GM19452 (cell line): ENCODE measurements around the gene AFF2.
"Not testable (repeated sequence)": the region's sequence is repeated elsewhere in the genome, so short reads cannot be mapped to it uniquely, and the experiment has no call there.

Source experiments
- ATAC-seq: cut with Tn5 transposase; IDR thresholded peaks from one replicate; pipeline ENCODE4 v1.9.1; 2021; ENCODE audit not compliant: unreplicated experiment

Gene AFF2

DNA sequence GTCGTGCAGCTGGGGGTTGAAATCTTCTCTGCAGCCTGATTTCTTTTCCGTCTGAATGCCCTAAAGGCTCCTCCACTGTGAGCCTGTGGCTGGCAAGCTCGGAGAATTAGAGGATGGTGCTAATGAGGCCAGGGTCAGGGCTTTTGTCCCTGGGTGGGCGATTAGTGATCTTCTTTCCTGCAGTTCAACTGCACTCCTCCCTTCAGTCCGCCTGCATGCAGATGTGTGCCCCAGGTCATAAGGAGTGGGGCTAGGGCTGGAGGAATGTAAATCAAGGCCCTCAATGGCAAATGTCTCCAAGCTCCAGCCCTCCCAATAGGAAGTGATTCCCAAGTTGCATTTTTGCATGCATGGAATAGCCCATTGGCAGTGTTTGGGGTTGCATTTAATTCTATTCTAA, 405.0 kb downstream of the AFF2 start:
- no peak for ATAC-seq

DNA sequence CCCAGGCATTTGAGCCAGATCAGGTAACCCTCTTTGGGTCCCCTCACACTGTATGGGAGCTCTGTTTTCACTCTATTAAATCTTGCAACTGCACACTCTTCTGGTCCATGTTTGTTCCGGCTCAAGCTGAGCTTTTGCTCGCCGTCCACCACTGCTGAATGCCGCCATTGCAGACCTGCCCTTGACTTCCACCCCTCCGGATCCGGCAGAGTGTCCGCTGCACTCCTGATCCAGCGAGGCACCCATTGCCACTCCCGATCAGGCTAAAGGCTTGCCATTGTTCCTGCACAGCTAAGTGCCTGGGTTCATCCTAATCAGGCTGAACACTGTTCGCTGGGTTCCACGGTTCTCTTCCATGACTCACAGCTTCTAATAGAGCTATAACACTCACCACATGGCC, 406.2 kb downstream of the AFF2 start:
- not testable (repeated sequence) for ATAC-seq

DNA sequence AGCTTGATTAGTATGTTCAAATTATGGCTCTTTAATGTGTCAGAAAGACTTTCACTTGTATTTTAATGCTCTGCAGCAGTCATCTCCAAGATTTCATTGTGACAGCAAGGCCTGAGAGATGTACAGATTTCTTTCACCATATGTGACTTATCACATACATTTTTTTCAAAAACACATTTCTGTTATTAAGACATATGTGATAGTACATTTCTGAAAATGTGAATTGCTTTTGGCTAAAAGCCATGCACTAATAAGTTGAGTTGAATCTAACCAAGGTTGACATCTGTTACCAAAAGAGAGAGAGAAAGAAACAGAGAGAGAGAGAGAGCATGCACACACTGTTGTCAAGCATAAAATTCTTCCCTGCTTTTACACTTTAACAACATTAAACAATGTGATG, 409.3 kb downstream of the AFF2 start:
- ATAC-seq: no peak

- ATAC-seq: no peak
Observed at GRCh38 chrX:148913971-148914370, 413.6 kb downstream of the AFF2 start.

GRCh38 chrX:148914783-148915182, 414.4 kb downstream of the AFF2 start:
- ATAC-seq: peak; percentile 77

DNA sequence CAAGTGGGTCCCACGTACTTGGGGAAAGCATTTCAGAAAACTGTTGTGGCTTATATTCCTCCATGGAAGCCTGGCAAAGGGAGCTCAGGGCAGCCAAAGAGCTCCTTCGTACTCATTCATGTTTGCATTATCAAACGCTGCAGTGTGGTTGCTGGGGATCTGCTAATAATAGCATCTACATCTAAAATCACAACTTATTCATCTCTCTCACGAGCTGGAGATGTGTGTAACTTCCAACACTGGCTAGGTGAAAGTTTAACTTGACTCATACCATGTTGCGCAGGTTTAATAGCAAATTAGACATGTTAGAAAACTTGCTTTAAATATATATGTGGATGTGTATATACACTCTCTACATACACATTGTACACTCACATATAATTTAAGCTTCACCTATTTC, 415.1 kb downstream of the AFF2 start:
- ATAC-seq: peak; percentile 28

GRCh38 chrX:148917441-148917840, 417.0 kb downstream of the AFF2 start:
- ATAC-seq: no peak

- no peak for ATAC-seq
Observed at GRCh38 chrX:148923631-148924030, 423.2 kb downstream of the AFF2 start.

- ATAC-seq: no peak
Observed at GRCh38 chrX:148926371-148926770, 426.0 kb downstream of the AFF2 start.

DNA sequence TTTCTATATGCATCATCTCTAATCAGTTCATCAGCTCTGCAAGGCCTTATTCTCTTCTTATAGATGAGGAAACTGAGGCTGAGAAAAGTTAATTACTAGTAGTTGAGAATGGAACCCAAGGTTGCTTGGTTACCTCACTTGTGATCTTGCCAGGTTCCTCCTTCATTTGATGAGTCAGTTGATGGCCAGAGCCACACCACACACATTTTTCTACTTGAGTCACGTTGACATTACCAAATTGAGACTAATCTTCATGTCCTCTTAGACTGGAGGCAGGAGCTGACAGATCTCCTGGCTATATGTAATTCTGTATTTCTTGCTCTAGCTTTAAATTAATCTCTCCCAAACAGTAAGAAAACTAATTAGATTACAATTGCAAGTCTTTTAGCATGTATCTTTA, 428.4 kb downstream of the AFF2 start:
- ATAC-seq: no peak

GRCh38 chrX:148929686-148930085, 429.3 kb downstream of the AFF2 start:
- ATAC-seq: no peak

DNA sequence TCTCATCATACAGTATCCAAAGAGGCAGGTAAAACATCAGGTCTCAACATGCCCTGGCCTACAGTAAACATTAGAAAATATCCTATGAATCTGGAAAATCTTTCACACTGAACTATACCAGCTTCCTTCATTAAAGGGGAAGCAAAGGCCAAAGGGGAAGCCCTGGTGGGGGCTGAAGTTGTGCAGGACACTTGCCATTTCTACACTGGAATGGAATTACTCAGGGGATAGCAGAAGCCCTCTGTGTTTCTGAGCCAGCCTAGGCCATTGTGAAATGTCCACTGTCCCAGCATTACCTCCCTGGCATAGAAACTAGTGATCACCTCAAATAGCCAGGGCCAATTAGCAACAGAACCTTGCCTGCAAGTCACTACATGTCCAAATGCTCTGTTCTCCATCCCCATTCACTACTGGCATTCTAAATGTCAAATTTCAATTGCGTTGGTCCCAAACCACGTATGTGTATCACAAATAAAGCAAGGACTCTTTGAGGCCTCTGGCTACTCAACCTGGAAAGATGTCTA, 429.9 kb downstream of the AFF2 start:
- ATAC-seq: no peak

DNA sequence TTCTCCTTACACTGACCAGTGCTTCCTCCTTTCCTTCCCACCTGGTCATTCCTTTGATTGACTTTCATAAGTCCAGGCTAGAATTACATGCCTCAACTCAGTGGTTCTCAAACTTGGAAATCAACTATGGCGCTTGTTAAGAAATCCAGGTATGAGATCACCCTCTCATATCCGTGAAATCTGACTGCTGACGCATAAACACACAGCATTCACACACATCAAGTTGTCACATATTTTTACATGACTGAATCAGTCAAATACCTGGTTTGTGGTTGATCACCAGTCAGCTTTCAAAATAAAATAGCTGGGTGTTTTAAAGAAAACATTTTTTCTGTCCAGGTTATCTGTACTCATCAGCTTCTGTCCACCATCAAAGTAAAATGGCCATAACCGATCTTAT, 433.5 kb downstream of the AFF2 start:
- ATAC-seq: no peak

DNA sequence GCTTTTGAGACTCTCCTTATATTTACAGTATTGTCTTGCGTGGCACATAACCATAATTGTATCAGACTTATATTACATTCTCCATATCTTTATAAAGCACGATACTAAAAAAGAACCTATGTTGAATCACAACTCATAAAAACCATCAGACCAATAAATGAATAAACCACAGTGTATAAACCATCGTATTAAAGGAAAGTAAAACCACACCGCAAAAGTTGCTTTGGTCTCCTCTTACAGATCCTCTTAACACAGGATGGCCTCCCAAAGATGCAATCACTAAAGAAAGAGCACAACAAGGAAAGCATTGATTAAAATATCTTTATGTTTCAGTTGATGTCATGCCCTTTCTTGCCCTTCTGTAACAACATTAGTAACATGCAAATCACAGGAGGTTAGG, 437.9 kb downstream of the AFF2 start:
- no peak for ATAC-seq

DNA sequence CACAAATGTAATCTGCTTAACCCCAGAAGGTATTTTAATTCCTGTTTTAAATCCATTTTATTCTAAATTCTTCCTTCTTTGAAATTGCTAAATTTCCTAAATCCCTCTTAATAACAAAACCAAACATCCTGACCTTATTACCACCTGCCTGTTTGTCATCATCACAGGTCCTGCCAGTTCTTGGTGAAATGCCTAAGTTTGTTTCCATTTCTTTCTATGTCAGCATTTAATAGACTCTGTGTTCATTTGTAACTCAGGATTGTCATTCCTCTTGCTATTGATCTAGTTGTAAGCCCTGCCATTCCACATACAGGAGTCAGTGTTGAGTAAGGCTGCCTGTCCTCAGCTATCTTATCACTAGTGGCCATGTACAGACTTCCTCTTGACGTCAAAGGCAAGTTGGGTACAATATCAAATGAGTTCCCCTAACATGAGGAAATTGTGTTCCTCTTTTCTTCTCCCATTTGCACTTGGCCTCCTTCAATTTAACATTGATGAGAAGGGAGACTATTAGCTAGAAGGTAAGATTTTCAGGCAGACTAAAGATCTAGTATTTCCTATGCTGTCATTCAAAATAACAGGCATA, 440.1 kb downstream of the AFF2 start:
- no peak for ATAC-seq

DNA sequence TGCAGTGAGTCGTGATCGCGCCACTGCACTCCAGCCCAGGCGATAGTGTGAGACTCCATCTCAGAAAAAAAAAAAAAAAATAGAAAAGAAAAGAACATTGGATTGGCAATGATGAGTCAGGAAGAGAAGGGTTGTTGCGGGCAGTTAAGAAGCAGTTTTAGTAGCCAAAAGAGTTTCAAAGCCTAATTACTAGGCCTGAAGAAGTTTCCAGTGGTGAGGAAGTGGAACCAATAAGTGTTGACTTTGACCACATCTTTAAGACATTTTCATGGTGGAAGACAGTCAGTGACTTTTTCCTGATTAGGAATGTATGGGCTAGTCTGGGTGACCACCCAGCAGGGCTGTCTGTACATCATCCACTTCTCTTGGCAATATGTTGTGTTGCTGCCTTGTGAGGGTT, 442.3 kb downstream of the AFF2 start:
- no peak for ATAC-seq

GRCh38 chrX:148947399-148947975, 447.1 kb downstream of the AFF2 start:
- no peak for ATAC-seq

- no peak for ATAC-seq
Observed at GRCh38 chrX:148956352-148956751, 455.9 kb downstream of the AFF2 start.

- ATAC-seq: no peak
Observed at GRCh38 chrX:148958901-148959300, 458.5 kb downstream of the AFF2 start.

GRCh38 chrX:148960060-148960459, 459.6 kb downstream of the AFF2 start:
- ATAC-seq: no peak

DNA sequence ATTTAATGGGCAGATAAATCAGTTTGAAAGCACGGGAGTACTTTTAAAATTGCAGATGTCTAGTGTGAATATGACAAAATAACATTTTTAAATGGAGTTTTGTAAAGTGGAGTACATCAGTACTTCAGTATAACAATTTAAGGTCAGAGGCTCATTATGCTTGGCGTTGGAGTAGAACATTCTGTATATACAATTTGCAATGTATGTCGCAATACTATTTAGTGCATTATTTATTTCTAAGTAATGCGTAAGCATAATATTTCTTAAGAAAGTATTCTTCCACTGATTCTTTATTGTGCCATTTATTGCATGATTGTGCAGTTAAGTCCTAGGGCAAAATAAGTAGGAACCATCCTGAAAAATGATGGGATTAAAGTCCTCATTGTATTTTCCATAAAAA, 461.6 kb downstream of the AFF2 start:
- no peak for ATAC-seq

- ATAC-seq: no peak
Observed at GRCh38 chrX:148976571-148977400, 476.4 kb downstream of the AFF2 start.
